Measurements from ENCODE around the gene CENPB. TPM values are rescaled to one million over a fixed set of nuclear protein-coding genes. Genes with fewer than 3 reads are reported as not detected.
"Not testable (repeated sequence)": the region's sequence is repeated elsewhere in the genome, so short reads cannot be mapped to it uniquely, and the experiment has no call there.

Gene CENPB
- total RNA-seq, 1 donor from 2014 or later: 78.4 TPM

GRCh38 chr20:3795511-3796468 lies 9.2 kb upstream of the CENPB start, which contains the start of gene CDC25B:
CDC25B (plus strand) TSS chr20:3796310; CDS start chr20:3796532, 222 bp downstream.
- intact Hi-C loops (cut with micrococcal nuclease): loop anchor here (1.0 to 5.0 kb wide), 9 partner anchors 8 to 388 kb away; partner anchors contain the start of genes AP5S1, DNAAF9, MAVS and PANK2

GRCh38 chr20:3794701-3795420 lies 8.3 kb upstream of the CENPB start:
- intact Hi-C loops (cut with micrococcal nuclease): loop anchor here (1.0 to 5.0 kb wide), 3 partner anchors 8 to 388 kb away; partner anchors contain the start of gene DNAAF9

- intact Hi-C loops (cut with micrococcal nuclease): not testable (repeated sequence)
Observed at GRCh38 chr20:3794168-3794567, 7.6 kb upstream of the CENPB start.

- intact Hi-C loops (cut with micrococcal nuclease): loop anchor here (5.0 kb wide), 1 partner anchor 223 kb away; no protein-coding TSS in a partner anchor
Observed at GRCh38 chr20:3789201-3789600, 2.7 kb upstream of the CENPB start.

- intact Hi-C loops (cut with micrococcal nuclease): loop anchor here (5.0 kb wide), 1 partner anchor 224 kb away; no protein-coding TSS in a partner anchor
Observed at GRCh38 chr20:3788685-3789155, 2.2 kb upstream of the CENPB start.

GRCh38 chr20:3787324-3788014 lies 929 bp upstream of the CENPB start:
- intact Hi-C loops (cut with micrococcal nuclease): loop anchor here (1.0 to 5.0 kb wide), 6 partner anchors 8 to 295 kb away; partner anchors contain the start of genes MAVS and PANK2

- intact Hi-C loops (cut with micrococcal nuclease): loop anchor here (1.0 to 5.0 kb wide), 6 partner anchors 18 to 297 kb away; partner anchors contain the start of genes AP5S1, MAVS and PANK2
Observed at GRCh38 chr20:3786126-3786484, 435 bp downstream of the CENPB start.

GRCh38 chr20:3785240-3786125 lies 1.1 kb downstream of the CENPB start:
- intact Hi-C loops (cut with micrococcal nuclease): loop anchor here (1.0 to 5.0 kb wide), 6 partner anchors 17 to 297 kb away; partner anchors contain the start of genes AP5S1, MAVS and PANK2

- intact Hi-C loops (cut with micrococcal nuclease): loop anchor here (5.0 kb wide), 1 partner anchor 227 kb away; no protein-coding TSS in a partner anchor
Observed at GRCh38 chr20:3784863-3785239, 1.7 kb downstream of the CENPB start.

- intact Hi-C loops (cut with micrococcal nuclease): no loop called here
Observed at GRCh38 chr20:3784216-3784853, 2.2 kb downstream of the CENPB start.

GRCh38 chr20:3783511-3784195 lies 2.9 kb downstream of the CENPB start:
- intact Hi-C loops (cut with micrococcal nuclease): no loop called here

GRCh38 chr20:3783068-3783489 lies 3.5 kb downstream of the CENPB start:
- intact Hi-C loops (cut with micrococcal nuclease): no loop called here

- intact Hi-C loops (cut with micrococcal nuclease): no loop called here
Observed at GRCh38 chr20:3782597-3782996, 3.9 kb downstream of the CENPB start.

- intact Hi-C loops (cut with micrococcal nuclease): loop anchor here (1.0 to 2.0 kb wide), 4 partner anchors 14 to 39 kb away; partner anchors contain the start of genes ADISSP, AP5S1 and CDC25B
Observed at GRCh38 chr20:3781153-3781910, 5.2 kb downstream of the CENPB start, which contains the start of gene SPEF1. SPEF1 (minus strand) TSS chr20:3781448; CDS start chr20:3781287, 161 bp downstream.

GRCh38 chr20:3778976-3779375 lies 7.6 kb downstream of the CENPB start:
- intact Hi-C loops (cut with micrococcal nuclease): no loop called here

- intact Hi-C loops (cut with micrococcal nuclease): loop anchor here (1.0 kb wide), 1 partner anchor 10 kb away; no protein-coding TSS in a partner anchor
Observed at GRCh38 chr20:3777716-3778629, 8.6 kb downstream of the CENPB start.

- intact Hi-C loops (cut with micrococcal nuclease): loop anchor here (1.0 kb wide), 1 partner anchor 9 kb away; no protein-coding TSS in a partner anchor
Observed at GRCh38 chr20:3777381-3777715, 9.2 kb downstream of the CENPB start.
